Inflammatory macrophage (primary cell): ENCODE results near the gene MRPL17.
A peak's percentile ranks its signal among the peaks of the same experiment; 100 is the strongest.
"Not testable (repeated sequence)": the region's sequence is repeated elsewhere in the genome, so short reads cannot be mapped to it uniquely, and the experiment has no call there.

Experiments
- DNase-seq, 2 donors: peaks; one replicate each; pipeline ENCODE4 v3.0.0-alpha.2; 2020 to 2022
- total RNA-seq, 18 experiments: gene quantifications; one replicate each; lab custom pipeline; 2026; ENCODE audit warnings: mixed read lengths in 6 of 18, inconsistent platforms in 2 of 18; lab: John Stamatoyannopoulos, UW

Gene MRPL17
- 20.9 to 46.7 (median 33.7) reads per million in 18 experiments for total RNA-seq

- peak; percentile 100 for DNase-seq
Observed at GRCh38 chr11:6682936-6683861, at the start of gene MRPL17. MRPL17 (minus strand) TSS chr11:6683340; CDS start chr11:6683296, 44 bp downstream.

GRCh38 chr11:6727971-6728760 is 45.0 kb upstream of the MRPL17 start:
- no peak for DNase-seq

- DNase-seq, result no peak
Observed at GRCh38 chr11:6725386-6725896, 42.3 kb upstream of the MRPL17 start.

DNA sequence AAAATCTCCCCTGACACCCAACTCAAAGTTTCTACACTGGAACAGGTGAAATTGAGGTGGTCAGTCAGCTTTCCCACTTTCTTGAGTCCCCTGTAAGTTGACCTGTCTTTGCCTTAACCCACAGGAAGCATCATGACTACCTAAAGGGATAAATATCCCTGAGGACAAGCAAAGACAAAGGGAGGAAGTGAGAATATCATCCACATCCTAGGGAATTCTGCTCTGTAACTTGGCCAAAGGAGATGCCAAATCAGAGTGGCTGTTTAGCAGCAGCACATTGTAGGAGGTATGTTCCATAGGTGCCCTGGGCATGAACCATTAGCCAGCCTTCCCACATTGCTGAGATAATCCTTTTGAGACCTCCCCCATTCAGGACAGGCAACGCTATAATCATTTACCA is 40.9 kb upstream of the MRPL17 start:
- no peak for DNase-seq

GRCh38 chr11:6721343-6721742 is 38.2 kb upstream of the MRPL17 start:
- DNase-seq, result no peak

DNA sequence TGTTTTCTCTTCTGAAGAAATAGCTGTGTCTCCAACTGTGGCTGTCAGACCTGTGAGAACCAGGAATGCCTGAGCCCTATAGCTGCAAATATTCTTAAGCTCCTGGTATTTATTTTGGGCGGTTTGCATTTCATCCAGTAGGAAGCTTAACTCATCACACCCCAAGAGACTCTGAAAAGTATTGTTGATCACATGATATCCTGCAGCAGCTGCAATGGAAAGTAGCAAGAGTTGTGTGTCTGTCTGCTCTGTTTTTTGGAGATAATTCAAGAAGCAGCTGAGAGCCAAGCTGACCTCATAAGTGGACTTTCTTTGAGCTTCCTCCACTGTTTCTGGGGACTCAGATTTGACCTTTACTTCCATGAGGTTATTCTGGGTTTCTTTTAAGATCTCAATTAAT is 36.4 kb upstream of the MRPL17 start:
- no peak for DNase-seq

DNA sequence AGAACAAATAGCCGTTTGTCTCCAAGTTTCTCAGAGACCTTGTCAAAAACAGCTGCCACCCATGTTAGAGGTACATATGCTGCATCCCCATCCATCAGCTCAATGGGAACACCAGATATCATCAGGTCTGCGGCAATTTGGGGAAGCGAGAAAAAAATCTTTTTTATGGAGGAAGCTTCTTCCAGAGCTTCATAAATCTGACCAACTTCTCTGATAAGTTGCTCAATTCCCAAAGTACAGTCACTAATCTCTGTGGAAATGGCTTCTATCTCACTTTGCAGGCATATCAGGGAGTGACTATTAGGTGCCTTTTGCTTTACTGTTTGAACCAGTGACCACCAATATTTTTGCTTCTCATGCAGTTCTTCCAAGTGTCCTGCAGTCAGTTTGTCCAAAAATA is 34.3 kb upstream of the MRPL17 start:
- peak; percentile 62 to 73 for DNase-seq

GRCh38 chr11:6711552-6711951 is 28.4 kb upstream of the MRPL17 start:
- DNase-seq, result peak; percentile 21 to 22

- DNase-seq, result peak; percentile 41 to 45
Observed at GRCh38 chr11:6708876-6709275, 25.7 kb upstream of the MRPL17 start.

GRCh38 chr11:6705905-6706535 is 22.9 kb upstream of the MRPL17 start:
- DNase-seq, result peak; percentile 61 to 64

GRCh38 chr11:6703247-6704063 is 20.3 kb upstream of the MRPL17 start:
- DNase-seq, result peak; percentile 89 to 92

DNA sequence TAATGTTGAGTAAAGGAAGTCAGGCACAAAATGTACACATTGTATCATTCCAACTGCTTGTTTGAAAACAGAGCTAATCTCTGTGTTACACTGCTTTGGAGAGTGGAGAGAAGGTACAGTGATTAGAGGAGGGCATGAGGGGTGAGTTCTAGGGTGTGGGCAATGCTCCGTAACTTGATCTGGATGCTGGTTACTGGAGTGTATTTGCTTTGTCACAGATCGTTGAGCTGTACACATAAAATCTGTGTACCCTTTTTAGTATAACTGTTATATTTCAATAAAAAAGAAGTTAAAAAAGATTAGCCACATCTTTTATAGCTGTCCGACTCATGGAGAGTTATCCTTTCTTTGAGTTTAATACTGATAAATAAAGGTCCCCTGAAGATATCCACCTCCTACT is 18.8 kb upstream of the MRPL17 start:
- DNase-seq, result not testable (repeated sequence)

DNA sequence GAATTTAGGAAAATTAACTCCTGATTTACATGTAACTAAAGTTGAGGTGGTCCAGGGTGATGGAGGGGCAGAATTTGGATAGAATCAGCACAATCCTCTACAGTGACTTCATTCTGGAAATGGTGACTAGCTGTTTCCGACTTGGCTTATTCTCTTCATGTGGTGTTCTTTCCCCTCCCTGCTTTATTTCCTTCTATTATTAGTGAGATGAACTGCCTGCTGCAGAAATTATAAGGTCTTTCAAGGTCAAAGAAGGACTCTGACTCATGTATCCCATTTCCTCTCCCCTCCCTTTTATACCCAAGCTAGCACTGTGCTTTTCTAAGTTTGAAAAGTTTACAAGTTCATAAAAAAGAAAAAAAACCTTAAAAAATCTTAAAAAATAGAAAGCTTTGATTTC is 12.2 kb upstream of the MRPL17 start:
- DNase-seq, result no peak

DNA sequence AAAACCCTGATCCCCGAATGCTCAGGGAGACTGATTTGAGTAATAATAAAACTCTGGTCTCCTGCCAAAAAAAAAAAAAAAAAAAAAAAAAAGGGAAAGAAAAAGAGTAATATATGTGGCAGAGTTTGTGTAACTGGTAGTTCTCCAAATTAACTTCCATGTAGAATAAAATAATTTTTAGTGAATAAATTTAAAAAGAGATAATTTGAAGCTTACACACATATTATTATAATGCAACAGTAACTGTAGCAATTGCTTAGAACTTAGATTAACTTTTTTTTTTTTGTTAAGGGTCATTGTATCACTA is 11.0 kb upstream of the MRPL17 start:
- DNase-seq, result no peak

DNA sequence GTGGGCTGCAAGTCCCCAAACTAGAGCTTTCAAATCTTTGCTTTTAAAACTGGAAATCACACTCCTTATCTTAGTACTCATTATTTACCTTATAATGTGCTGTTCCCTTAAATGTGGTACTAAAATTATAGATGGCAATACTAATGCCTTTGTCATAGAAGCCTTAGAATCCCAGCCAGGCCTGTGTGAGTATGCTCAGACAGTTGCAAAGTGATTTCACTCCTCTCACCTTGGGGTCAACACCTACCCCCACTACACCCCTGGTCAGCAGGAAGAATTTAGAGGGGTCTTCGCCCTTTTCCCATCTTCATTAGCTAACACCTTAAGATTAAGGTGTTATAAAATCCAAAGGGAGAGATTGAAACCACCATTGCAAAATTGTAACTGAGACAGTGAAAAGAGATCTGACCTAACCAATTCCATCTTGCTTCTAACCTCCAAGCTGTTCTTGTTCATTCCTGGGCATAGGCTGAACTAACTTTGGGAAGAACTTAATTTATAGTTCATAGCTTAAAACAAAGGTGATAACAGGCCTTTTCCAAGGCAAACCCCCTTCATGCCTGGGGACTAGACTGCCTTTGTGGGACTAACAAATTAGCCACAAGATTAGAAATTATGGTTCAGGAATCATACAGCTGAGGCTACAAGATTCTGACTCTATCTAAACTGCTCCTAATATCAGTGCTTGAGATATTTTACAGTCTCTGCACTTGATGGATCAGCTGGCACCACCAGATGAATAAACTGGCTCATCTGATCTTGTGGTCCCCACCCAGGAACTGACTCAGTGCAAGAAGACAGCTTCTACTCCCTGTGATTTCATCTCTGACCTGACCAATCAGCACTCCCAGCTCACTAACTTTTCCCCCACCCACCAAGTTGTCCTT is 10.4 kb upstream of the MRPL17 start:
- DNase-seq, result peak; percentile 78 to 92

DNA sequence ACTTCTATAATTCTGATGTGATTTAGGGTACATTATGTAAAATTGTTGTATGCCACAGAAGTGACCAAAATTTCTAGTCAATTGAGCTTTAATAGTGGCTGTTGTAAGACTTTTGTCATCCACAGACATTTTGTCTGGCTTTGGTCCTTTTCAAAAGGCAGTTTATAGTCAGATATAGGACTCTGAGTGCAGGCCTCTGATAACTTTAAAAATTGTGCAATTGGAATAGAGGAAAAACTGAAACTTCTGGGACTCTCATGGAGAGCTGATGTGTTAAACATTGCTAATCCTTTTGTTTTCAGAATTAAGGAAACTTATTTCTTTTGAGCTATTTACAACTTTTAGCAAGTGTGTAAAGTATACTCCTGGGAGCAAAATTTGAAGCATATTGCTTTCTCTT is 9.0 kb upstream of the MRPL17 start:
- DNase-seq, result no peak

DNA sequence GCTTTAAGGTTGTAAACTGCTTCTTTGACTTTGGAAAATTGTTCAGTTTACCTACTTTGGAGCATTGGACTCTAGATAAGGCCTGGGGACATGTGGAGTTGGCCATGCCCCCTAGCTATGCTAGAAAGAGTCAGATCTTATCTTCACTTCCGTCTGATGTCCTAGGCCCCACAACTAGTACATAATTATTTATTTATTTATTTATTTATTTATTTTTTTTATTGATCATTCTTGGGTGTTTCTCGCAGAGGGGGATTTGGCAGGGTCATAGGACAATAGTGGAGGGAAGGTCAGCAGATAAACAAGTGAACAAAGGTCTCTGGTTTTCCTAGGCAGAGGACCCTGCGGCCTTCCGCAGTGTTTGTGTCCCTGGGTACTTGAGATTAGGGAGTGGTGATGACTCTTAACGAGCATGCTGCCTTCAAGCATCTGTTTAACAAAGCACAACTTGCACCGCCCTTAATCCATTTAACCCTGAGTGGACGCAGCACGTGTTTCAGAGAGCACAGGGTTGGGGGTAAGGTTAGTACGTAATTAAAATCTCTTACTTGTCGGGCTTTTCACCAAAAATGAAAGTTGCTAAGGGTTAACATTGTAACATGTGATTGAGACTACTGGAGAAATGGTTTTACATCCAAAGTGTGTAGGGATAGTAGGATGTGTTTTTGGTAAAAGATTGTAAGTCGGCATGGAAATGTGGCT is 7.4 kb upstream of the MRPL17 start:
- DNase-seq, result not testable (repeated sequence)

DNA sequence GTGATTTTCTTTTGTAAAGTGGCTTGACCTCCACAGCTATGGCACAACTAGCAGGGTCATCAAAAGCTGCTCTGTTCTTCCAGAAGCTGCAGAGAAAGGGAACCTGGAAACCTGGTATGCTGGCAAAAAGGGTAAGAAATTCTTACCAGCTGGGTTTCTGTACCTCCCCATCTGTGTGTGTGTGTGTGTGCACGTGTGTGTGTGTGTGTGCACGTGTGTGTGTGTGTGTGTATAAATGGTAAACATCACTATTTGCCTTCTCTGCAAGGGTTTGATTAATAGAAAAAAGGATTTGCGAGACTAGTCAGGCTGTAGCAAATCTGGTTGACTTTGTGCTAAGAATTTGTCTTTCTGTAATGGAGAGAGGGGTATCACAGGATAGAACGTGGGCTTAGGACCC is 4.7 kb upstream of the MRPL17 start:
- DNase-seq, result no peak

DNA sequence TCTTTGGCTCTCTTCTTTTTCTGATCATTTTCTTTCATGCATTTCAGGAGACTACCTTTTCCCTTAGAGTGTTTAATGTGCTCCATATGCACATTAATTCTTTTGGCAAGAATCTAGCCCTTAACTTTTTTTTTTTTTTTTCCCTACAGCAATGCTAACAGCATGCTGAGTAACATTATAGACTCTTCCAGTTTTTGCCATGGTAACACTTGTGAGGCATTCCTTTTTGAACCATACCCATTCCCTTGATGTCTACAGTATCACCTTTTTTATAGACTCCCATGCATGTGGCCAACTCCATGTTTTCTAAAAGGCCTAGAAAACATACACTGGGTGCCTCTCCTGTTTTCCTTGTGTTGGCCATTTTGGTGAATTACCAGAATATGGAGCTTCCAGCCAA is 2.9 kb upstream of the MRPL17 start:
- no peak for DNase-seq

DNA sequence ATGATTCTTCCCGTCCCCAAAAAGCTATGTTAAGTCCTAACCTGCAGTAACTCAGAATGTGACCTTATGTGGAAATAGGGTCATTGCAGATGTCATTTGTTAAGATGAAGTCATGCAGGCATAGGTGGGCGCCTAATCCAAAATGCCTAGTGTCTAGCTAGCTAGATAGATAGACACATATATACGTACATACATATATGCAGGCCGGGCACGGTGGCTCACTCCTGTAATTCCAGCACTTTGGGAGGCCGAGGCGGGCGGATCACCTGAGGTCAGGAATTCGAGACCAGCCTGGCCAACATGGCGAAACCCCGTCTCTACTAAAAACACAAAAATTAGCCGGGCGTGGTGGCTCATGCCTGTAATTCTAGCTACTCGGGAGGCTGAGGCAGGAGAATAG is 928 bp upstream of the MRPL17 start:
- peak in 1 of 2 donors; percentile 19 for DNase-seq

GRCh38 chr11:6682591-6682935 is 577 bp downstream of the MRPL17 start:
- no peak for DNase-seq
